ENCODE data around the gene KLHDC3.
"Not testable (repeated sequence)": the region's sequence is repeated elsewhere in the genome, so short reads cannot be mapped to it uniquely, and the experiment has no call there.

The KLHDC3 gene

GRCh38 chr6:42988486-42989020 is 25.5 kb upstream of the KLHDC3 start:
- DNase-seq (ENCODE audit: low read depth in 2 of 2): no peak

GRCh38 chr6:42989923-42990322 is 24.1 kb upstream of the KLHDC3 start:
- no peak for DNase-seq (ENCODE audit: low read depth in 2 of 2)

GRCh38 chr6:42993445-42993844 is 20.6 kb upstream of the KLHDC3 start:
- no peak for DNase-seq (ENCODE audit: low read depth in 2 of 2)

- DNase-seq (ENCODE audit: low read depth in 2 of 2): no peak
Measured at GRCh38 chr6:42996513-42996912, 17.5 kb upstream of the KLHDC3 start.

- DNase-seq (ENCODE audit: low read depth in 2 of 2): not testable (repeated sequence)
Measured at GRCh38 chr6:42998205-42998604, 15.8 kb upstream of the KLHDC3 start.

- DNase-seq (ENCODE audit: low read depth in 2 of 2): no peak
Measured at GRCh38 chr6:43001843-43002242, 12.2 kb upstream of the KLHDC3 start.

- DNase-seq (ENCODE audit: low read depth in 2 of 2): no peak
Measured at GRCh38 chr6:43005844-43006243, 8.2 kb upstream of the KLHDC3 start.

GRCh38 chr6:43006251-43006650 is 7.8 kb upstream of the KLHDC3 start:
- DNase-seq (ENCODE audit: low read depth in 2 of 2): no peak

GRCh38 chr6:43007126-43007525 is 6.9 kb upstream of the KLHDC3 start:
- no peak for DNase-seq (ENCODE audit: low read depth in 2 of 2)

GRCh38 chr6:43009124-43009523 is 4.9 kb upstream of the KLHDC3 start:
- no peak for DNase-seq (ENCODE audit: low read depth in 2 of 2)

GRCh38 chr6:43011207-43011606 is 2.8 kb upstream of the KLHDC3 start:
- no peak for DNase-seq (ENCODE audit: low read depth in 2 of 2)

- no peak for DNase-seq (ENCODE audit: low read depth in 2 of 2)
Measured at GRCh38 chr6:43012364-43012763, 1.7 kb upstream of the KLHDC3 start.

GRCh38 chr6:43013097-43013842 is 779 bp upstream of the KLHDC3 start:
- no peak for DNase-seq (ENCODE audit: low read depth in 2 of 2)

GRCh38 chr6:43014434-43014909 is 423 bp downstream of the KLHDC3 start:
- DNase-seq (ENCODE audit: low read depth in 2 of 2): no peak

GRCh38 chr6:43016176-43016942 is 2.3 kb downstream of the KLHDC3 start:
- DNase-seq (ENCODE audit: low read depth in 2 of 2): no peak

- DNase-seq (ENCODE audit: low read depth in 2 of 2): no peak
Measured at GRCh38 chr6:43016943-43017334, 2.9 kb downstream of the KLHDC3 start.

GRCh38 chr6:43019152-43019551 is 5.1 kb downstream of the KLHDC3 start:
- DNase-seq (ENCODE audit: low read depth in 2 of 2): no peak

- no peak for DNase-seq (ENCODE audit: low read depth in 2 of 2)
Measured at GRCh38 chr6:43020052-43020705, 6.1 kb downstream of the KLHDC3 start.

- no peak for DNase-seq (ENCODE audit: low read depth in 2 of 2)
Measured at GRCh38 chr6:43020847-43021246, 6.8 kb downstream of the KLHDC3 start.

GRCh38 chr6:43021270-43022047 is 7.4 kb downstream of the KLHDC3 start, which contains the start of gene RRP36:
Gene RRP36, plus strand, starts transcription at chr6:43021623. Its CDS starts 32 bp downstream, at chr6:43021655.
- peak; percentile 67 to 68 for DNase-seq (ENCODE audit: low read depth in 2 of 2)

GRCh38 chr6:43024436-43024835 is 10.4 kb downstream of the KLHDC3 start:
- DNase-seq (ENCODE audit: low read depth in 2 of 2): no peak
